Ishikawa (cell line): ENCODE measurements around the gene PIK3CD.

ENCODE experiments used
- EGR1 ChIP-seq: IDR thresholded peaks from 2 replicates; pipeline ENCODE4 v1.6.1; 2012
- EP300 ChIP-seq: IDR thresholded peaks from 2 replicates; pipeline ENCODE4 v1.6.1; 2012; ENCODE audit warnings: borderline replicate concordance
- FOXM1 ChIP-seq: IDR thresholded peaks from 2 replicates; pipeline ENCODE4 v1.6.1; 2012; ENCODE audit warnings: low read depth, borderline replicate concordance
- NFIC ChIP-seq: IDR thresholded peaks from 2 replicates; pipeline ENCODE4 v1.6.1; 2012
- RAD21 ChIP-seq: IDR thresholded peaks from 2 replicates; pipeline ENCODE4 v1.6.1; 2012; ENCODE audit warnings: low read depth
- TCF12 ChIP-seq: IDR thresholded peaks from 2 replicates; pipeline ENCODE4 v1.6.1; 2012; ENCODE audit warnings: low read depth
- TF ChIP-seq, protein P1 (sequence below): IDR thresholded peaks from 2 replicates; pipeline ENCODE4 v1.6.1; 2012
- TF ChIP-seq, protein P2 (sequence below): IDR thresholded peaks from 2 replicates; pipeline ENCODE4 v1.6.1; 2012; ENCODE audit warnings: low read depth, mild to moderate bottlenecking

DNA sequence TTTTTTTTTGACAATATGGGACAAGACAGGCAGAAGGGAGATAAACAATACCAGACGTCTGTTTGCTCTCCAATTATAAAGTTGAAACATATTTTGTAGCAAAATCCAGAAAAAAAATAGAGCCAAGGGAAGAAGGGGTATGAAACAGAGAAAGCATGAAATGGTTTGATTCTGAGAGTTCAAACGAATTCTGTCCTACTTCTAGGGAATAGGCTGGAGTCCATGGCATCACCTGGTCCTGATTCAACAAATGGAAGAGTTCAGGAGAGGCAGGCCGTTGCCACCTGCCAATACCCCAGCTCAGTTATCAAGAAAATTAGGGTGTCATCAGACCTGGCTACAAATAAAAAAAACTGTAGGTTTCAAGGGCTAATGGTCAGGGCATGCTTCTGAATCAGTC is 100.4 kb downstream of the PIK3CD start:
- TF ChIP-seq EP300 (no peak), EGR1 (no peak), RAD21 (no peak), TCF12 (no peak), FOXM1 (no peak), NFIC (no peak)
- TF ChIP-seq, protein P1, sequence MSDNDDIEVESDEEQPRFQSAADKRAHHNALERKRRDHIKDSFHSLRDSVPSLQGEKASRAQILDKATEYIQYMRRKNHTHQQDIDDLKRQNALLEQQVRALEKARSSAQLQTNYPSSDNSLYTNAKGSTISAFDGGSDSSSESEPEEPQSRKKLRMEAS = no peak
- TF ChIP-seq, protein P2, sequence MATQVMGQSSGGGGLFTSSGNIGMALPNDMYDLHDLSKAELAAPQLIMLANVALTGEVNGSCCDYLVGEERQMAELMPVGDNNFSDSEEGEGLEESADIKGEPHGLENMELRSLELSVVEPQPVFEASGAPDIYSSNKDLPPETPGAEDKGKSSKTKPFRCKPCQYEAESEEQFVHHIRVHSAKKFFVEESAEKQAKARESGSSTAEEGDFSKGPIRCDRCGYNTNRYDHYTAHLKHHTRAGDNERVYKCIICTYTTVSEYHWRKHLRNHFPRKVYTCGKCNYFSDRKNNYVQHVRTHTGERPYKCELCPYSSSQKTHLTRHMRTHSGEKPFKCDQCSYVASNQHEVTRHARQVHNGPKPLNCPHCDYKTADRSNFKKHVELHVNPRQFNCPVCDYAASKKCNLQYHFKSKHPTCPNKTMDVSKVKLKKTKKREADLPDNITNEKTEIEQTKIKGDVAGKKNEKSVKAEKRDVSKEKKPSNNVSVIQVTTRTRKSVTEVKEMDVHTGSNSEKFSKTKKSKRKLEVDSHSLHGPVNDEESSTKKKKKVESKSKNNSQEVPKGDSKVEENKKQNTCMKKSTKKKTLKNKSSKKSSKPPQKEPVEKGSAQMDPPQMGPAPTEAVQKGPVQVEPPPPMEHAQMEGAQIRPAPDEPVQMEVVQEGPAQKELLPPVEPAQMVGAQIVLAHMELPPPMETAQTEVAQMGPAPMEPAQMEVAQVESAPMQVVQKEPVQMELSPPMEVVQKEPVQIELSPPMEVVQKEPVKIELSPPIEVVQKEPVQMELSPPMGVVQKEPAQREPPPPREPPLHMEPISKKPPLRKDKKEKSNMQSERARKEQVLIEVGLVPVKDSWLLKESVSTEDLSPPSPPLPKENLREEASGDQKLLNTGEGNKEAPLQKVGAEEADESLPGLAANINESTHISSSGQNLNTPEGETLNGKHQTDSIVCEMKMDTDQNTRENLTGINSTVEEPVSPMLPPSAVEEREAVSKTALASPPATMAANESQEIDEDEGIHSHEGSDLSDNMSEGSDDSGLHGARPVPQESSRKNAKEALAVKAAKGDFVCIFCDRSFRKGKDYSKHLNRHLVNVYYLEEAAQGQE = no peak
